Cerebellar nuclear complex (tissue), 1 donor: ENCODE data around the gene ALPP.
"Not testable (repeated sequence)": the region's sequence is repeated elsewhere in the genome, so short reads cannot be mapped to it uniquely, and the experiment has no call there.

Experiments used
- DNase-seq, 2 experiments: peaks; one replicate each; lab custom pipeline; 2025; lab: John Stamatoyannopoulos, UW

ALPP gene

DNA sequence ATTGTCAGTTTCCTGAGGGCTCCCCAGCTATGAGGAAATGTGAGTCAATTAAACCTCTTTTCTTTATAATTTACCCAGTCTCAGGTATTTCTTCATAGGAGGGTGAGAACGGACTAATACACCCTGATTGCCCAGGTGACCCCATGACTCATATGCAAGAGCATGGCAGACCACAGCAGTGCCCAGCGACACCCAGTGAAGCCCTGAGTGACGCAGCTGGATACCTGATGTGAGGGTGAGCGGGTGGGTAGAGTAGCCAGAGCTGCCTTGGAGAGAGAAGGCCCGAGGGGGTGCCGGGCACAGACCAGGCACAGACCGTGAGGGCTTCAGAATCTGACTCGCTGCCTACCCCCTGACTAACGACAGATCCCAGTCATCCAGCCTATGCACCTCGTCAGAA lies 43.5 kb downstream of the ALPP start:
- DNase-seq = no peak

DNA sequence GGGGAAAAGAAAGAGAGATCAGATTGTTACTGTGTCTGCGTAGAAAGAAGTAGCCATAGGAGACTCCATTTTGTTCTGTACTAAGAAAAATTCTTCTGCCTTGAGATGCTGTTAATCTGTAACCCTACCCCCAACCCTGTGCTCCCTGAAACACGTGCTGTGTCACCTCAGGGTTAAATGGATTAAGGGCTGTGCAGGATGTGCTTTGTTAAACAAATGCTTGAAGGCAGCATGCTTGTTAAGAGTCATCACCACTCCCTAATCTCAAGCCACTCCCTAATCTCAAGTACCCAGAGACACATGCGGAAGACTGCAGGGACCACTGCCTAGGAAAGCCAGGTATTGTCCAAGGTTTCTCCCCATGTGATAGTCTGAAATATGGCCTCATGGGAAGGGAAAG lies 44.4 kb downstream of the ALPP start:
- not testable (repeated sequence) for DNase-seq

DNA sequence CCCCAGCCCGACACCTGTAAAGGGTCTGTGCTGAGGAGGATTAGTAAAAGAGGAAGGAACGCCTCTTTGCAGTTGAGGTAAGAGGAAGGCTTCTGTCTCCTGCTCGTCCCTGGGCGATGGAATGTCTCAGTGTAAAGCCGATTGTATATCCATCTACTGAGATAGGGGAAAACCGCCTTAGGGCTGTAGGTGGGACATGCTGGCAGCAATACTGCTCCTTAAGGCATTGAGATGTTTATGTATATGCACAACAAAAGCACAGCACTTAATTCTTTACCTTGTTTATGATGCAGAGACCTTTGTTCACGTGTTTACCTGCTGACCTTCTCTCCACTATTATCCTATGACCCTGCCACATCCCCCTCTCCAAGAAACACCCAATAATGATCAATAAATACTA lies 44.9 kb downstream of the ALPP start:
- not testable (repeated sequence) for DNase-seq

DNA sequence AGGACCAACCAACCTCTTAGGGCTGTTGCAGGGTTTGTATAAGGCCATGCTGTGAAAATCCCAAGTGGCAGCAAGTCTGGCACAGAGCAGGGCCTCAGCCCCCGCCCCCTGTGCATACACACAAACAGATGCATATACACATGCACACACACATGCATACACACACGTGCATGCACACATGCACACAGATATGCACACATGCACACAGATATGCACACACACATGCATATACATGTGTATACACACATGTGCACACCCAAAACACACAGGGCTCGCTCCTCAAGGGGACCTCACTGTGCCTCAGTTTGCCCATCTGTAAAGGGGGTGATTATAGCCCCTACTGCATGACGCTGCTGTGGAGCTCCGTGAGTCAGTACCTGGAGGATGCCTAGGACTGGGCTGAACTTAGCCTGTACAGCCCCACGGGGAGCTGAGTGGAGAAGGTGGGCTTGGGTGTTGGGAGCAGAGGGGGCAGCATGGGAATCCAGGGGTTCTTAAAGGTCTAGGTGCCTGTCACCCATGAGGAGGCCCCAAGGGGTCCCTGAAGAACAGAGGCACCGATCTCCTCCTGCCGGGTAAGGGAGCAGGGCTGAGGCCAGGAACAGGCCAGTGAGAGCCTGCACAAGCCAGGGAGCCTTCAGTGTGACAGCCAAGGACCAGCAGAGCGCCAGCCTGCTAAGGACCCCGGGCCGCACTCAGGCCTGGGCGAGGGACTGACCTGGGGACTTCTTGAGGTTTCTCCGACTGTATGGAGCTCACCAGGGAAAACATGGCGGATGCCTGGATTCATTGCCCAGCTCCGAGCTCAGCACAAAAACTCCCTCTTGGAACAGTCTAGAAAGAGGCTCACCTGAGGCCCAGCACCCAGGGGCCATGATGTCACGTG lies 53.4 kb downstream of the ALPP start:
- DNase-seq = no peak
